Activated CD4-positive, alpha-beta T cell treated with anti-CD3 and anti-CD28 coated beads, Interleukin-2, Interleukin-4, amounts not matched to agents 100 ng/mL and 50 ng/mL, durations not matched to agents 16 hours and 8 hours (primary cell): ENCODE measurements around the gene EPHB1.

Source experiments
- DNase-seq: peaks from one replicate; pipeline ENCODE4 v3.0.0-alpha.2; 2020; ENCODE audit warnings: low spot score

EPHB1 gene

DNA sequence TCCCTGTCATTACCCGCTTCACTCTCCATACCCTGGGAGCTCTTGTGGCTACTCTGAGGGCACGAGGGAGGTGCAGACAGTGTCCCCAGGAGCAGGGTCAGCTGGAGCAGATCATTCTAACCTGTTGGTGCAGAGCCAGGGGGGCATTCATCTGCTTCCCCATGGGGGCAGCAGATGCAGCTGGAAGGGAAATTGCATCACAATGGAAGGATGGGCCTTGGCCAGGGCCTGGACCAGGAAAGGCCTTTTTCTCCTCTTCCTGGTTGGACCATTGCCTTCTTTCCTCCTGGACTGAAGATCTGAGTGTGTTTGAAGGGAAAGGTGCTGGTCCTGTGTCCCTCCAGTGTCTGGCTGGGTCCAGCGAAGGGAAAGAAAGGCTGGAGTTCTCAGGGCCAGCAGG lies 55.7 kb downstream of the EPHB1 start:
- no peak for DNase-seq

DNA sequence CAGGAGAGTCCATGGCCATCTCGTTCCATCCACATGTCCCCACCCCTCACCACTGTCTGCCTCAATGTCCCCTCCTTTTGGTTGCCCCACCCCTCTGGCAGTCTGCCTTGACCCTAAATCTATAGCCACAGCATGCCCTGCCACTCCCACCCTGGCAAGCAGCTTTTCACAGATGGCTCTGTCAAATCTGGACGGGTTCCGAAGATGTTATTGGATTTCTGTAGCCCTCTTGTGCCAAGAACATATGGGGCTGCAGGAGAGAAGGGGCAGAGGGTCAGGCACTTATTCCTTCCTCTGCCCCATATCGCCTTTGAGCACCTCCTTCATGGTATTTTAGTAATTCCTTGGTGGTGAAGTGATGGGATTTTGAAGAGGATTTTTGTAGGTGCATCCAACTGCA lies 57.1 kb downstream of the EPHB1 start:
- no peak for DNase-seq

DNA sequence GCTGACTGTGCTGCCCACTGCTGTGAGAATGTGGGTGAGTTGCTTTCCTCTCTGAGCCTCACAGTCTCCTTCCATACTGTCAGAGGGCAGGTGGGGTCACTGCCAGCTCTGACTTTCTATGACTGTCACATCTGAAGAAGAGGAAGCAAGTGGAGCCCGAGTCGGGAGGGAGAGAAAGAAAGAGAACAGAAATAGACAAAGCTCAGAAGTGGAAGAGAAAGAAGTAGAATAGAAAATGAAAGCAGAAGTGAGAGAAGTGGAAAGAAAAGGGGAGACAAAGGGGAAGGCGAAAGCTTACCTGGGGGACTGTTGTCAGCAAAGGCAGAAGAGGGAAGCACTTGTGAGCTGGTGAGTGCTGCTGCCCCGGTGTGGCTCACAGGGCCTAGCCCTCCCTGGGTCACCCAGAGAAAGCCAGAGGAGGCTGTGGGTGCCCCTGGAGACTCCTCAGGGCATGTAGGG lies 57.9 kb downstream of the EPHB1 start:
- DNase-seq: no peak

DNA sequence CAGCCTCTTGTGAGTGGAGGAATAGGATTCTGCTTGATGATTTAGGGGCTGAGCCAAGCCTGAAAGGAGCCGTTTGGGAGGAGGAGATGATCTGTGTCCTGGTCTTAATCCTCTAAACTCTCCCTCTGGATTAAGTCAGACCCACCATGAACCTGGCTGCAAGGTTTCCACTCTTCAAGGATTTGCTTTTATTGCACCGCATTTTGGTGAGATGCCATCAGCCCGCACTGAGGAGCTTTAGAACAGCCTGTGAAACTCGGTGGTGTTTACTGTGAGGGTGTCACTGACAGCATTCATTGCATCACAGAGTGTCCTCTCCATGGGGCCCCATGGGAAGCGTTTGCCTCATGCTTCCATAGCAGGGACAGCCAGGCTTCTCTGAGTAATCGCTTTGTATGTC lies 59.2 kb downstream of the EPHB1 start:
- DNase-seq: no peak

DNA sequence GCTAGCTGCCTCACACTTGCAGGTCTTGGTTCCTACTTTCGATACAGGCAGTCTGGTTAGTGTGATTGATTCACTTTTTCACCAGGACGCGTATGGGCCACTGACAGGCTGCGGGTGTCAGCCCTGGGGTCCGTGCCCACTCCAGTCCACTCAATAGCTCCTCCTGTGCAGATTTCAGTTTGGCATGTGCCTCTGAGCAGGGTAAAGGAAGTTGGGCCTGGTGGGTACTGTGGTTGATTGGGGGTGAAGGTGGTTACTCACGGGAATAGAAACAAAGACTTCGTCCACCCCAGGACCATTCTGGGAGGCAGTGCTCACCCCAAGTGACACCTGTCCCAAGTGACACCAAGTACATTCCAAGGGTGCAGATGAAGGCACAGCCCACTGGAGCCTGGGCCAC lies 62.3 kb downstream of the EPHB1 start:
- DNase-seq: no peak

DNA sequence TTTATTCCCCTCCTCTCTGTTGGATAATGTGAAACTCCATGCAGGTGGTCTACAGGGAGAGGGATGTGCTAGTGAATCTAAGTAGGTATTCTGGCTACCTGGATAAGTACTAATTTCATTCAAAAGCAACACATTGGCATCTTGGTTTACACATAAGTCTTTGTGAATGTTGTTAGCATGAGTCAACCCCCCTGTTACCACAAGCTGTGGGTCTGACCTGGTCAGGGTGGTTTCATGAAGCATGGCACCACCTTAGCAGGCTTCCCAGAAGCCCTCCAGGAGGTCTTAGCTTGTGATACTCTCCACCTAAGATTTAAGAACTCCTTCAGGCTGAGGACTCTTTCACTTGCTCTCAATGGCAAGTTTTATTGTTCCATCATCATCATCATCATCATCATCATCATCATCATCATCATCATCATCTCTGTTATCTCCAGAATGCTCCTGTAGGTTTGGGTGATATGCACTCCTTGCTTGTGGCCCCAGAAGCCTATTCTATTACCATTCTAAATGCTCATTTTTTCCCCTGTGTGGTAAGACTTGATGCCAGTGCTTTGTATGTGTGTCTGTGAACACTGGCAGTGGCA lies 62.8 kb downstream of the EPHB1 start:
- DNase-seq: no peak

DNA sequence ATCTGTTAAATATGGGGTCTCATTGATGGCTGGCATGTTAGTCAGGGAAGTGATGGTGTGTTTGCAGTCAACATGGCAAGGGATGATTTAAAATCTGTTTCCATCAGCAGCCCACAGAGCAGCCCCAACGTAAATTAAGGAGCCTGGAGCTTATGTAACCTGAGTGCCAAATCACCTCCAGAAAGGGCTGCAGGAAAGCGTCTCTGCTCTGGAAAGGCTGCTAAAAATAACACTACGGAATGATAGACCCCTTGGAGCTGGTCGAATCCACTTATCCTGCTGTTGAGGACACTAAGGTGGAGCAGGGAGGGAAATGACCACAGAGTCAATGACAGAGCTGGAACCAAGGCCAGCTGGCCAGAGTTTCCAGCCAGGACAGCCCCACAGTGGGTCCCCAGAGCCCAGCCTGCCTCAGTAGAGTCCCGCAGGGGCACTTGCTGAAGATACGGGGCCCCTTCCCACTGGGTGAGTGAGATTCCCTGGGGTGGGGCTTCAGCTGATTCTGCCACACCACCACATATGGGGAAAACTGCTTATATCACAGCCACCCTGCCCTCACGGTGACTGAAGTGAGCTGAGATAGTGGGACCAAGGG lies 63.5 kb downstream of the EPHB1 start:
- no peak for DNase-seq

DNA sequence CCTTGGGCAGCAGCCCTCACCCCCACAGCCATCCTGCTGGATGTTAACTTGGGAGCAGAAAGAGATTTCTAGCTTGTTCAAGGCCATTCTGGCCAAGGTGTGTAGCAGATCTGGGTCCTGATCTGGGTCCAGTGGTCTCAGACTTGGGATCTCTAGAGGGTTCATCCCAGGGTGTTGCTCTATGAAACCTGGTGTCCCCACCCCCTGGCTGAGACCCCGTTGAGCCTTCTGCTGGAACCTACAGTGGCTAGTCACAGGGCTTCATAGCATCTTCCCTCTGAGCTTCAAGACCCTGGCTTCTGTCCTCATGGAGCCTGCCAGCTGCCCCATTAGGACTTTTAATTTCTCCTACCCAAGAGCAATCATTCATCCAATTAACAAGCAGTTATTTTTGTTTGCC lies 64.3 kb downstream of the EPHB1 start:
- no peak for DNase-seq

DNA sequence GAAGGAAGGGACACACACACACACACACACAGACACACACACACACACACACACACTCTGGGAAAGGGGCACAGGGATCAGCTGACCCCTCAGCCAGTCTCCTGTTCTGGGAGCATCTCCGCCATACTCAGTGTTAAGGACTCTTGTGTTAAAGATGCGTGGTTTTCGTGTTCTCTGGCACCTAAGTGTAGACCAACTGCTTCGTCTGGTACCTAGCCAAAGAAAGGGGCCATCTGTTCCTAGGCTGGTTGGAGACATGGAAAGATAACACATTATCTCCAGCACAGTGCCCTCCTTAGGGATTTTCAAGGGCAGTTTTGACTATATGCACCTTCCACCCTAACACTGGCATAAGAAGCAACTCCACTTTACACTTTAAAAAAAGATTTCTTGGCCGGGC lies 65.1 kb downstream of the EPHB1 start:
- DNase-seq: no peak

DNA sequence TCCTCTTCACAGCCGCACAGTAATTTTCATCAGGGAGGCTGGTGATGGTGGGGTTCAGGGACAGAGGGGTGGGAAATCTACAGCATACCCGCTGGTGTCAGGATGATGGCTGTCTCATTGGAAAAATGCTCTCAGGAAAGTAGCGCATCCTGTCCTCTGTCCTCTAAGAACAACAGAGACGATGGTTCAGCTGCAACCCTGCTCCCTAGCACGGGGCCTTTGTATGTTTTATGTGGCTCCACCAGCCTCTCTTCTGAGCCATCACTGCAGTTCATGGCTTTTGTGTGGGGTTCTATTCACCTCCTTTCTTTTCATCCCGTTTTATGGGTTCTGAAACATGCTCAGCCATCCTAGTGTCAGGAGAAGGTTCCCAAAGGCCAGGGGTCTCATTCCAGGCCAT lies 68.9 kb downstream of the EPHB1 start:
- DNase-seq: no peak

DNA sequence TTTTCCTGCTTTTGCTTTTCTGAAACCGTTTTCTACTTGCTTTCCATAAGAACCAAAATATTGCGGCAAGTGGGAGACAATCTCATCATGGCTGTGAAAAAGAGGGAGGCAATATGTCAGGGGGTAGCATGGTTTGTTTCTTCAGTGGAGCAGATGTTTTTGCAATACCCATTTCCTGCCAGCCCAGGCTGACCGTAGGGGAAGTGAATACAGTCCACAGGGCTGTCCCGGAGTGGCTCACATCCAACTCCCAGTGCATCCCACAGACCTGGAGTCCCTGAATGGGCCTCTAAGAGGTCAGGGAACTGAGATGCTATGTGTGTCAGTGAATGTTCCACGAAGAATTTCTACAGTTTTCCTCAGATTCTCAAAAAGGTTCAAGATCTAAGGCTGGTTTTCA lies 69.6 kb downstream of the EPHB1 start:
- DNase-seq: no peak

DNA sequence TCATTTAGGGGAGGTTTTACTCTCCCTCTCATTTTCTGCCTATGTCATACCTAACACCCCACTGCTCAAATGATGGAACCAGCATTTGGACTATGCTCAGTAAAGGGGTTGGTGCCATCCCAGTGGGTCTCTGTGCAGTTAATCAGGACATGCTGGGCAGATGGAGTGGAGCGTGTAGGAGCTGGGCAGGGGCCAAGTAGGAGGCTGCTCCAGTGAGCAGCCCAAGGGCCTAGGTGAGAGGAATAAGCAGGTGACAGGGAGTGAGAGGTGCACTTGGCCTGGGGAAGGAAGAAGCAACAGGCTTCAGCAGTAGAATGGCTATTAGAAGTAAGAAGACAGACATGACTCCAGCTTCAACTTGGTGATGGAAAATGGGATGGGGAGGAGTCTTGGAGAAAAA lies 72.2 kb downstream of the EPHB1 start:
- no peak for DNase-seq

DNA sequence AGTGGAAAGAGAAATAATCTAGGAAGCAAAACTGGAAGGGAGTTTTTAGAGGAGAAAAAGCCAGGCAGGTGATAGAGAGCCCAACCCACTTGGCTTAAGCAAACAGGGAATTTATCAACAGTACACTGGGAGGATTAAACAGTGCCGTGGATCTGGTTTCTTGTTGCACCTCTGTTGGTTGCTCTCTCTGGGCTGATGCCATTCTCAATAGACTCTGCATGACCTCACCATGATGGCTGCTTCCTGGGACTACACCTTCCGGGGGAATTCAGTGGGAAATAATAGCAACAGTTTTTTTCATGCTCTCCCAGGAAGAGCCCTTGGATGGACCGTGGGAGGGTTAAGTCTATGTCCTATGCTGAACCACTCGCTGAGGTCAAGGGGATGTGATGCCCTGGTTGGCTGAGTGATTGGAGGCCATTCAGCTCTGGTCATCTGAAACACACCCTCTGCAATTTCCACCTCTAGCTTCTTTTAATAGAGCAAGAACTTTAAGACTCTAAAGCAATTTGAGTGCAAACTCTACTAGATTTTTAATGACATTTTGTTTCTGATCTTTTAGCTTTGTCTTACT lies 74.2 kb downstream of the EPHB1 start:
- no peak for DNase-seq

DNA sequence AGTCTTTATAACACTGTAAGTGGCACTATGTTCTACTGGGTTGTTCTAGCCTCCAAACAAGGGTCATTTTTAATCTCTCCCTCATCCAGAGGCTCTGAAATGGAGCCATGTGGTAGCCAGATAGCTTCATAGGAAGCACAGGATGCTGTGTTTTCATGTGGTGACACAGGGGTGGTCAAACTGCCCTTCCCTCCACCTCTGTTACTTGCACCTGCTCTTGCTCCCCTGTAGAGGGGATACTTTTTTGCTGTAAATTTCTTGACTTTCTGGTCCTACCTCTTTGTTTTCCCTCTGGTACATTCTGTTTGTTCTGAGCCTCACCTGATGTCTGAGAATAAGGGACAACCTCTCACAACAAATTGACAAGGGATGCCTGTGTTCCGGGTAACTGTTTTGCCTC lies 76.8 kb downstream of the EPHB1 start:
- DNase-seq: no peak

DNA sequence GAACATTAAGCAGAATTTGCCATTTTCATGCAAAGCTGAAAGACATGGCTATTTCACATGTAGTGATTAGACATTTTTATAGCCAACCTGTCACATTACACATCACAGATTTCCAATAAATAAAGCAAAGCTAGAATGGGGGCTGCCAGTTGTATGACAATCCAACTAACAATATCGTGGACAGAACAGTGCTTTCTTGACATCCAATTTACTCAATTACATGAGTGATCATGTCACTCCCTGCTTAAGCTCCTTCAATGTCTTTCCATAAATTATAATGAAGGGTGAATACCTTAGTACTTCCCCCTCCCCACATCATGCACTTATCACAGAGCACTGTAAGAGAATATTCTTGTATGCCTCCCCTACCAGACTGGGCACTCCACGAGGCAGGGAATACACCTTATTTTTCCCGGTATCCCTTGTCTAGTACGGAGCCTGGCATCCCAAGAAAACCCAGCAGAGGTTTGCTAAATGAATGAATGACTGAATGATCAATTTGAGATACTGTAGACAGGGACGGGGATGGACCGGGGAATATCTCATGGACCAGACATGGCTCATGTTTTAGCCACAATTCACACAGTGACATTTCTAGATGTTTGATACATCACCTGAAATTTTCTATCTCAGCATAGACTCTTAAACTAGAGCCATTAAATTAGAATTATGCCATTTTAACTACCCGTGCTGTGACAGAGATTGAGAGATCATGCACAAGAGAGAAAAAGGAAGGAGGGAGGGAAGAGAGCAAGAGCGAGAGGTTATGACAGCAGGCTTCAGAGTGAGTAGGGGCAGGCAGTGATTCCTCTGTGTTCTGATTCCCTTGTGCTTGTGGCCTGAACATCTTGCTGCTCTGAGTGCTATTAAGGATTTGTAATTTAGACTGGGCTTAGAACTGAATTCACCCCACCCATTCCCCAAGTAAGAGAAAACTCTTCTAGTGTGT lies 77.7 kb downstream of the EPHB1 start:
- no peak for DNase-seq

DNA sequence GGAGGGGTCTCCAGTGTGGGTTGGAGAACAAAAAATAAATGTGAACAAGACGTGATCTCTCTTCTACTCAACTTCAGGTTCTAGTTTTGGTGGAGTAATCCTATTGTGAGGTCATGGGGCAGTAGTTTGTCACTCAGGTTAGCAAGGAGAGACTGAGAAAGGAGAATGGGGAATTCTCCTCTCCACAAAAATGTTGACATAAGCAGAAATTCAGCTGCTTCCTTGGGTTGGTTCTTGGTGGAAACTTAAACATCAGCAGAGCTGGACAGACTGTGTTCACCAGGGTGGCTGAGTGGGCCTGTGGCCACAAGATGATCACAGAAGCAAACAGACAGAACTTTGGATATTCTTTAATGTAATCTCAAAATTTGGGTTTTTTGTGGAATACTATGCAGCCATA lies 78.7 kb downstream of the EPHB1 start:
- DNase-seq: no peak

DNA sequence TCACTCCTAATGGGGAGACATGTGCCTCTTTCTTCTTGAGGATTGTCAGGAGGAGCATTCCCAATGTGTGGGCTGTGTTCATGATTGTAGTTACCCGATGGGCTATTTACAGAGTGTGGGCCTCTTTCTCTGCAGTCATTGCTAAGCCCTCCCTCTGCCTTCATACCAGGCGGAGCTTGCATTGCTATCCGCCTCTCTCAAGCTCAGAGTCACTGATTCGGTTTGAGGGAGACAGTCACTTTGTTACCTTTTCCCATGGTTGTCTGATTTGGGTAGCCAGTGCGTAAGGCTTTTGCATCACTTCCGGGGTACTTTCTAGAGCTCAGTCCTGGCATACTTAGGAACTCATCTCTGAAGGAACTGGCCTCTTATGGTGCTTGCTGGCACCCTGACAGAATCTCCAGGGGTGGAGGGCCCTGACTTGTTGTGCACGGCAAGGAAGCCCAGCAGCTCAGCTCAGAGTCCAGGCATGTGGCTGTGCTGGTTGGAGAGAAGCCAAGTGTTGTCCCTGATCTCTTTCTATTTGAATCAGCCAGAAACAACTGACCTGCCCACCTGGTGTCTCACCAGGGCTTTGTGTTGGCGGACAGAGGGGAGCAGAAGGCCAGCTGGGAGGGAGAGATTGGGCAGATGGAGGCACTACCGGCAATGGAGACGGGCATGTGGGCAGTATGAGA lies 79.8 kb downstream of the EPHB1 start:
- no peak for DNase-seq

DNA sequence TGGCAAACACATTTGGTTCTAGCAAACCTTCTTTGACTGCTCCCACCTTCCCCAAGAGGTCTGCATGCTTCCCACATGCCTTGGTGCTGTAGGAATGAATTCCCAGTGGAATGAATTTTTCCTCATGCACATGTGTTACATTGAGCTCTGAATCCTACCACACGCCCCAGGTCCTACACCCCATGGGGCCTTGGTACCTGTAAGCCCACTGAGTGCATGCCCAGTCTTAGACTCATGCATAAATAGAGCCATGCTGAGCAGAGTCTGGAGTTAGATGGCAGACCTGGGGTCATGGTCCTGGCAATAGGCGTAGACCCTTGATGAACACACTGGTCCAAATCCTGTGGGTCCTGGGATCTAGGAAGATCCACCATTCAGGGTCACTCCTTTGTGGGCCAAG lies 81.8 kb downstream of the EPHB1 start:
- no peak for DNase-seq

DNA sequence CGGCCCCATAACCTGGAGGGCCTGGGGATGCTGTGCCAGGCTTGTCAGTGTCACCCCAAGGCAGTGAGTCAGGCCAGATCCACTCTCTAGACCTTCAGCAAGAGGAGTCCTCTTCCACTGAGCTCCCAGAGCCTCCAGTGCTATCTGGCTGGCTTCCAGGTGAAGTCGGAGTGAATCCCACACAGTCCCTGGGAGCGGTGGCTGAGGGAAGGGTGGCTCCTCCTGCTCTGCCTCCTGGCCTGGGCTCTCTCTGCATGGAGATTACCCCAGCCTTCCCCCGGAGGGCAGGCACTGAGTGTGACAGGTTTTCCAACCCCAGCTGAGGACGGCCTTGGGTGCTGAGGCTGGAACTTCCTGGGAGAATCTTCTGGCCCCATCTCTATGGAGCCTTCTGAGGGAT lies 82.7 kb downstream of the EPHB1 start:
- no peak for DNase-seq

DNA sequence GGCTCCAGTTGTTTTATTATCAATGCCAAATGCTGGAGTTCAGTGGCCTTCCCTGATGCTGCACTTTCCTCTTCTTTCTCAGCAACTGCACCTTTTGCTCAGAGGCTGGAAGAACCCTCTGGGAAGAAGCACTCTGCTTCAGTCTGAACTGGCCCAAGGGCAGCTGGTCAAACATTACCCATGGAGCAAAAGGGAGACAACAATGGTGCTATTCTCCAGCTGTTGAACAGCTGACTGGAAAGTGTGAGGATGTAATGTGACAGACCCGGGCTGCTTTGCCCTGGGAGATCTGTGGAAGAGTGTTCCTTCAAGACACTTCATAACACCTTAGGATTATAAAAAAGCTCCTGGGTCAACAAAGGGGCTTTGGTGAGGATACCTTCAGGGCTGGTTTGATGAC lies 84.9 kb downstream of the EPHB1 start:
- no peak for DNase-seq

DNA sequence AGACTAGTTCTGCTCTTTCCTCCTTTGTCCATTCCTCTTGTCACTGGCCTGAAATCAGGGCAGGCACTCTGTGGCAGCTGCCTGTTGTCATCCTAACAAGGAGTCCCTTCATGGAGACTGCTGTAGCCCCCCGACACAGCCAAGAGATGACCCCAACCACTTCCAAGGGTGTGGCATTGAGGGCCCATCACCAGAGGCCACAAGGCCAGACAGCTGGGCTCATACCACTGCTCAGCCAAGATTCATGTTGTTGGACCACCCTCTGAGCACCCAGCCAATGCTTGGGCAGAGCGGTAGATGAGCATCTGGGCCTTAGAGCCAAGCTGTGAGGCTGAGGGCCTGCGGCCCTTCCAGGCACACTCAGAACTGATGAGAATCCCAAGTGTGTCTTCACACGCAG lies 85.4 kb downstream of the EPHB1 start:
- no peak for DNase-seq

DNA sequence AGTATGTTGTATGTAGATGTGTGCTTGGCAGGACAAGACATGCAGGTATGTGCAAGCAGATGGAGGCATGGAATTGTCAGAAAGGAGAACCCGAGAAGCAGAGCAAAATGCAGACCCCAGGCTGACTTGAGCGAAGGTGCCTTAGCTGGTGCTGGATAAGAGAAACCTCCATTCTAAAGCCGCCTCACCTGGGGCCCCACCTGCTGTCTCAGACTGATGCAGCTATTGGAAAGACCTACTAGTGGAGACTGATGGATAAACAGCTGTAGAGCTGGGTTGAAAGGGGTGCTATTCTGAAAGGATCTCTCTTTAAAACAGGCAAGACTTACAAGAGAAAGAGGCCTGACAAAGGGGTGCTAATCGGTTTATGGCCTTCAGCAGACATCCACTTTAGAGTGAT lies 86.2 kb downstream of the EPHB1 start:
- no peak for DNase-seq
